ENCODE results near the gene YARS2. TPM values are rescaled to one million over a fixed set of nuclear protein-coding genes. Genes with fewer than 3 reads are reported as not detected.

YARS2 gene
- total and polyA plus RNA-seq, 8 donors, result 0.58 to 22.6 (median 12.1) TPM

GRCh38 chr12:32714772-32715171 lies 40.9 kb downstream of the YARS2 start:
- H3K27me3 ChIP-seq, result no peaks in the 10 kb centered on the region
- no peaks in the 10 kb centered on the region for H3K4me1 ChIP-seq
- peaks cover 10 to 76% (median 69%) of the 10 kb centered on the region in 4 donors for H3K36me3 ChIP-seq
- intact Hi-C loops (cut with DNase I; ENCODE audit: low total_unique reads), result no loop called here
- H3K9me3 ChIP-seq, result no peaks in the 10 kb centered on the region
- DNase-seq, result peak in 1 of 2 donors; percentile 6
- 44 to 63% (median 47%) methylated on average over 4 of the region's 4 CpGs for WGBS, 5 donors
- no peak overlapping the region for H3K4me3 ChIP-seq
- H3K27ac ChIP-seq, result no peak overlapping the region
- no peak for TF ChIP-seq POLR2AphosphoS5 (IDR thresholded peaks at IDR 0.05)
- no peak for TF ChIP-seq EP300 (IDR thresholded peaks at IDR 0.05)
- no peak for TF ChIP-seq POLR2A (IDR thresholded peaks at IDR 0.05)
- no peak for TF ChIP-seq CTCF (IDR thresholded peaks at IDR 0.05)

GRCh38 chr12:32708926-32709325 lies 46.8 kb downstream of the YARS2 start:
- DNase-seq, result peak in 1 of 2 donors; percentile 26
- Histone ChIP-seq H3K36me3 (peaks cover 10 to 63% (median 55%) of the 10 kb centered on the region in 4 donors), H3K4me3 (no peak overlapping the region), H3K4me1 (peaks cover 0 to 10% (median 4%) of the 10 kb centered on the region in 4 donors), H3K27me3 (no peaks in the 10 kb centered on the region), H3K27ac (no peak overlapping the region), H3K9me3 (no peaks in the 10 kb centered on the region)
- WGBS, 5 donors, result 66 to 83% (median 76%) methylated on average over 2 of the region's 2 CpGs
- intact Hi-C loops (cut with DNase I; ENCODE audit: low total_unique reads), result no loop called here
- TF ChIP-seq CTCF (IDR thresholded peaks at IDR 0.05) (no peak), EP300 (IDR thresholded peaks at IDR 0.05) (no peak), POLR2AphosphoS5 (IDR thresholded peaks at IDR 0.05) (no peak), POLR2A (IDR thresholded peaks at IDR 0.05) (no peak)

GRCh38 chr12:32706335-32707024 lies 49.2 kb downstream of the YARS2 start:
- intact Hi-C loops (cut with DNase I; ENCODE audit: low total_unique reads), result no loop called here
- H3K27ac ChIP-seq, result no peak overlapping the region
- H3K4me3 ChIP-seq, result no peak overlapping the region
- no peaks in the 10 kb centered on the region for H3K9me3 ChIP-seq
- no peaks in the 10 kb centered on the region for H3K27me3 ChIP-seq
- TF ChIP-seq POLR2AphosphoS5 (IDR thresholded peaks at IDR 0.05) (no peak), EP300 (IDR thresholded peaks at IDR 0.05) (no peak), POLR2A (IDR thresholded peaks at IDR 0.05) (no peak), CTCF (IDR thresholded peaks at IDR 0.05) (no peak)
- peaks cover 3 to 51% (median 38%) of the 10 kb centered on the region in 4 donors for H3K36me3 ChIP-seq
- peaks cover 0 to 10% (median 4%) of the 10 kb centered on the region in 4 donors for H3K4me1 ChIP-seq
- WGBS, 5 donors, result 79 to 93% (median 88%) methylated on average over 2 of the region's 2 CpGs
- no peak for DNase-seq

- intact Hi-C loops (cut with DNase I; ENCODE audit: low total_unique reads), result no loop called here
- Histone ChIP-seq H3K4me3 (no peak overlapping the region), H3K27me3 (no peaks in the 10 kb centered on the region), H3K9me3 (no peaks in the 10 kb centered on the region), H3K36me3 (peaks cover 0 to 44% (median 33%) of the 10 kb centered on the region in 4 donors), H3K27ac (no peak overlapping the region), H3K4me1 (peaks cover 0 to 10% (median 4%) of the 10 kb centered on the region in 4 donors)
- no peak for DNase-seq
- TF ChIP-seq CTCF (IDR thresholded peaks at IDR 0.05) (no peak), EP300 (IDR thresholded peaks at IDR 0.05) (no peak), POLR2A (IDR thresholded peaks at IDR 0.05) (no peak), POLR2AphosphoS5 (IDR thresholded peaks at IDR 0.05) (no peak)
These were observed 49.9 kb downstream of the YARS2 start for GRCh38 chr12:32705783-32706182.
